WERI-Rb-1 (cell line): ENCODE results near the gene PCSK6.

ENCODE experiments used
- DNase-seq: peaks from one replicate; pipeline ENCODE4 v3.0.0-alpha.2; 2020
- H3K27ac ChIP-seq: fragments of 250-450 bp; sonication (Bioruptor Pico); 2 replicates; pipeline ENCODE4 v1.5.1; 2020; ENCODE audit warnings: mild to moderate bottlenecking, moderate library complexity
- H3K27me3 ChIP-seq: fragments of 250-450 bp; sonication (Bioruptor Pico); 2 replicates; pipeline ENCODE4 v1.5.1; 2021; ENCODE audit warnings: mild to moderate bottlenecking, low read depth, moderate library complexity; ENCODE audit not compliant: insufficient read depth, severe bottlenecking
- H3K36me3 ChIP-seq: fragments of 250-450 bp; sonication (Bioruptor Pico); 2 replicates; pipeline ENCODE4 v1.5.1; 2020; ENCODE audit warnings: mild to moderate bottlenecking, moderate library complexity
- H3K4me3 ChIP-seq: 2 replicates; pipeline ENCODE4 v1.5.1; 2011; ENCODE audit warnings: low read depth, mild to moderate bottlenecking, control low read depth, low read length
- H3K9me3 ChIP-seq: fragments of 250-450 bp; sonication (Bioruptor Pico); 2 replicates; pipeline ENCODE4 v1.5.1; 2021; ENCODE audit warnings: mild to moderate bottlenecking, moderate library complexity; ENCODE audit not compliant: severe bottlenecking
- TF ChIP-seq, protein P1 (sequence below): IDR thresholded peaks from 2 replicates; pipeline ENCODE4 v1.5.1; 2011; ENCODE audit warnings: low read depth, mild to moderate bottlenecking, control low read depth, inconsistent platforms, low read length

Gene PCSK6

DNA sequence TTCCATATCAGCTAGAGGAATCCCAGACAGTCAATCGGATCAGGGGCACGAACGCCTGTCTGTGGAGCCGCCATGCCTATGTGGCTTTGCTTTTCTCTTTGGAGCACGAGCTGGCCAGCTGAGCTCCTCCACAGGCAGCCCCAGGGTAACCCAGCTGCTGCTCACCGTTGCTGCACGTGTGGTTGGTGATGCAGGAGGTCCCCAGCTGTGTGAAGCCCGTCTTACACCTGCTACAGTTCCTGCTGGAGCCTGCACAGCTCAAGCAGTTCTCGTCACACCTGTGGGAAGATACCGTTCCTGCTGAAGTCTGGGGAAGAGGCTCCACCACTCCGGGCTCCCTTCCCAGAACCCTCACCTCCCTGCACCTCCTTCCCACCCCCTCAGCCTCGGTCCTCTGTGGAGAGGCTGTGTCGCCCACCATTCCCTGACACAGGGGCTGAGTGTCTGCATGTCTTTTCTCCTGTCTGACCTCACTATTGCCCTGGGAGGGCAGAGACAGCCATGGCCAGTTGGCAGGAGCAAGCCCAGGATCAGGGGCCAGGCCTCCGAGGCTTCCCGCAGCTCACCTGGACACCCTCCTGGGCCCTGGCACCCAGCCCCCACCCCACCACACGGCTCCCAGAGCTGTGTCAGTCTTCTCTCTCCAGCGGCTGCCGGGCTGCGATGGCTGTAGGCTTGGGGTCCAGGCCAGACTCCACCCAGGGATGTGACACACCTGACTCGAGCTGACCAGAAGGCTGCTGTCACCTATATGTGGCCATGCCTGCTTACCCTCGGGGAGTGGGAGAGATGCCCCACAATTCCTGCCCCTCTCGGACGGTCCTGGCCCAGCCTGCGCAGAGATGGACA is 182.2 kb downstream of the PCSK6 start:
- Histone ChIP-seq H3K27ac (no peak overlapping the region), H3K36me3 (no peaks in the 10 kb centered on the region), H3K4me3 (no peak overlapping the region), H3K27me3 (no peaks in the 10 kb centered on the region), H3K9me3 (no peaks in the 10 kb centered on the region)
- TF ChIP-seq, protein P1, sequence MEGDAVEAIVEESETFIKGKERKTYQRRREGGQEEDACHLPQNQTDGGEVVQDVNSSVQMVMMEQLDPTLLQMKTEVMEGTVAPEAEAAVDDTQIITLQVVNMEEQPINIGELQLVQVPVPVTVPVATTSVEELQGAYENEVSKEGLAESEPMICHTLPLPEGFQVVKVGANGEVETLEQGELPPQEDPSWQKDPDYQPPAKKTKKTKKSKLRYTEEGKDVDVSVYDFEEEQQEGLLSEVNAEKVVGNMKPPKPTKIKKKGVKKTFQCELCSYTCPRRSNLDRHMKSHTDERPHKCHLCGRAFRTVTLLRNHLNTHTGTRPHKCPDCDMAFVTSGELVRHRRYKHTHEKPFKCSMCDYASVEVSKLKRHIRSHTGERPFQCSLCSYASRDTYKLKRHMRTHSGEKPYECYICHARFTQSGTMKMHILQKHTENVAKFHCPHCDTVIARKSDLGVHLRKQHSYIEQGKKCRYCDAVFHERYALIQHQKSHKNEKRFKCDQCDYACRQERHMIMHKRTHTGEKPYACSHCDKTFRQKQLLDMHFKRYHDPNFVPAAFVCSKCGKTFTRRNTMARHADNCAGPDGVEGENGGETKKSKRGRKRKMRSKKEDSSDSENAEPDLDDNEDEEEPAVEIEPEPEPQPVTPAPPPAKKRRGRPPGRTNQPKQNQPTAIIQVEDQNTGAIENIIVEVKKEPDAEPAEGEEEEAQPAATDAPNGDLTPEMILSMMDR: no peak
- no peak for DNase-seq

DNA sequence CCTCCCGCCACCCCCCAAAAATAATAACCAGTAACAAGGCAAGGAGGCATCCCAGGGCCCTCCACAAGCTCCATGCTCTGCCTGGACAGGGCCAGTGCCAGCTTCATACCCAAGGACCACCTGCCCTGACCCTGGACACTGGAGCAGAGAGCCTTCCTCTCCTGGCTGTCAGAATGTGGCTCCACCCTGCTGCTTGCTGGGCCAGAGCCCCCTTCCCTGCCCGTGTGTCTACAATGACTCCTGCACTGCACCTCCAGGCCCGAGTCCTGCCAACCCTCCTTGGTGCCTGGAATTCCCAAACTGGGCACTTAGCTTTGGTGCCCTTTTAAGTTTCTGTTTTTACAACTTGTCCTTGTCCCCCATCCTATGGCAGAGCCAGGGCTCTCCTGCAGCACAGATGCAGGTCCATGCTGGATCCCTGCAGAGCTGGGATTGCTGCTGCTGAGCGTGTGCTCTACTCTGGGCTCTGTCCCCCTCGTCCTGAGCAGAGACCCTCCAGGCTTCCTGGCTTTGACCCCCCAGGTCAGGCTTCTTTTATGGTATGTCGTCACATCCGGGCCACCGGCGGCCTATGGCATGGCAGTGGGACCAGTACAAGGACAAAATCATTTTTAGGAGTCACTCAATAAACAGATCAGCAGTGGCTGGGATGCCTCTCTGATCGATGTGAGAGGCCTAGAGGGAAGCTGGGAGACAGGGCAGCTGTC is 183.0 kb downstream of the PCSK6 start:
- no peak overlapping the region for H3K4me3 ChIP-seq
- H3K36me3 ChIP-seq: no peaks in the 10 kb centered on the region
- no peaks in the 10 kb centered on the region for H3K9me3 ChIP-seq
- no peaks in the 10 kb centered on the region for H3K27me3 ChIP-seq
- H3K27ac ChIP-seq: no peak overlapping the region
- DNase-seq: no peak
- TF ChIP-seq, protein P1: no peak

DNA sequence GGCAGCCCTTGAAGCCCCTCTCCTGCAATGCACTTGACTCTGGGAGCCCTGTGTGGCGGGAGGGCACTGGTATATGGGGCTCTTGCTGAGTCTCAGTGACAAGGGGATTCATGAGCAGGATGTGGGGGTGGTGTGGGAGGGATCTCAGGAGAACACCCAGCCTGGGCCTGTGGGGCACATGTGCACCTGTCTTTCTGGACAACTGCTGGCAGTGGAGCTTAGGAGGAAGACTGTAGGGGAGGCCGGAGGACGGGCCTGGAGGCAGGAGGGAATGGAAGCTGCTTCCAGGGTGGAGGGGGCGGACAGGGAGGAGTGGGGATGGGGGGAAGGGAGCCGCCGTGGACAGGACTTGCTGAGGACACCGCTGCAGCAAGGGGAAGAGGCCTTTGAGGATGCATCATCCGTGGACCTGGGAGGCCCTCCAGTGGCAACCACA is 183.7 kb downstream of the PCSK6 start:
- no peaks in the 10 kb centered on the region for H3K36me3 ChIP-seq
- TF ChIP-seq, protein P1: no peak
- no peak overlapping the region for H3K27ac ChIP-seq
- no peak overlapping the region for H3K4me3 ChIP-seq
- no peaks in the 10 kb centered on the region for H3K27me3 ChIP-seq
- DNase-seq: no peak
- H3K9me3 ChIP-seq: no peaks in the 10 kb centered on the region

DNA sequence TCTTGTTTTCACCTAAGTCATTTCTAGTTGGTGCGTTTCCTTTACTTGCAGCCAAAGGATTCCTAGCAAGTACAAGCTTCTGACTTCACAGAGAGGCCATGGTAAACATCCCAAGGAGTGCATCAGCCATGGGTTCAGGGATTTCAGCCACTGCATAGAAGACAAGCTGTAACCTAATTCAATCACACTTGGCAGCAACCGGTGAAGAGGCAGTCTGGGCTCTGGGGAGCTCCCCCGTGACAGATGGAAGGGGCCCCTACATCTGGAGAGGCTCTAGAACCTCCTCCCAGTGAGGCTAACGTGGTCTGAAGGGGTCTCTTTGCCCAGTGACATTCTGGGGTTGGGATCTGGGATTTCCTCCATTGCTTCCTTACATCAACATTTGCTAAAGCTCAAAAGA is 186.1 kb downstream of the PCSK6 start:
- H3K4me3 ChIP-seq: no peak overlapping the region
- no peaks in the 10 kb centered on the region for H3K9me3 ChIP-seq
- no peak overlapping the region for H3K27ac ChIP-seq
- TF ChIP-seq, protein P1: no peak
- no peaks in the 10 kb centered on the region for H3K36me3 ChIP-seq
- no peaks in the 10 kb centered on the region for H3K27me3 ChIP-seq
- no peak for DNase-seq

DNA sequence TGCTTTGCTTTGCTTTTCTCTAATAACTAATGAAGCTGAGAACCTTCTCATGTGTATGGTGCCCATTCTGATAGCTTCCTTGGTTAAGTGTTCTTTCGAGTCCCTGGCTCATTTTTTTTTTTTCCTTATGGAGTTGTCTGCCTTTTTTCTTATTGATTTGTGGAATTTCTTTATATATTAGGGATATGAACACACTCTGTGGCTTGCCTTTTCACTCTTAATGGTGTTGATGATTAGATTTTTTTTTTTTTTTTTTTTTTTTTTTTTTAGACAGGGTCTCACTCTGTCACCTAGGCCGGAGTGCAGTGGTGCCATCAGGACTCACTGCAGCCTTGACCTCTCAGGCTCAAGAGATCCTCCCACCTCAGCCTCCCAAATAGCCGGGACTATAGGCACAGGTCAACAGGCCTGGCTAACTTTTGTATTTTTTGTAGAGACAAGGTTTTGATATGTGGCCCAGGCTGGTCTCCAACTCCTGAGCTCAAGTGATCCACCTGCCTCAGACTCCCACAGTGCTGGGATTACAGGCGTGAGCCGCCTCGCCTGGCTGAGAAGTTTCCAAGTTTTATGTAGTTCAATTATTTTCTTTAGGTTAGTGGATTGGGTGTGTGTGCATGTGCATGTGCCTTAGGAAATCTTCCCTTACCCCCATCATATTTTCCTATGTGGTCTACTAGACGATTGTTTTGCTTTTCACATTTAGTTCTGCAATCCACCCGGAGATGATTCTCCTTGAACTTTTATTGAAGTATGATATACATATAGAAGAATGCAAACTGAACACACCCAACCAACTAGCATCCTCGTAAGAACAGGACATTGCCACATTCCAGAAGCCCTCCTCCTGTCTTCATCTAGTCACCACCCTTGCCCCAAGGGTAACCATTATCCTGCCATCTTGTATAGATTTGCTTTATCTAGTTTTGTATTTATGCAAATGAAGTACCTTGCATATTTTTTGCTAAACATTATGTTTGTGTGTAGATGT is 192.8 kb downstream of the PCSK6 start:
- H3K9me3 ChIP-seq: no peaks in the 10 kb centered on the region
- no peaks in the 10 kb centered on the region for H3K27me3 ChIP-seq
- no peak overlapping the region for H3K27ac ChIP-seq
- H3K4me3 ChIP-seq: no peak overlapping the region
- TF ChIP-seq, protein P1: no peak
- no peak for DNase-seq
- peaks cover 22% of the 10 kb centered on the region for H3K36me3 ChIP-seq
